ENCODE data around the gene ZDHHC11B. TPM values are rescaled to one million over a fixed set of nuclear protein-coding genes. Genes with fewer than 3 reads are reported as not detected.
"Not testable (repeated sequence)": the region's sequence is repeated elsewhere in the genome, so short reads cannot be mapped to it uniquely, and the experiment has no call there.

Gene ZDHHC11B
- polyA plus RNA-seq, 1 donor (not counting 4 experiments of a cell fraction or from before 2014, with no cell fraction given): 0.18 TPM

DNA sequence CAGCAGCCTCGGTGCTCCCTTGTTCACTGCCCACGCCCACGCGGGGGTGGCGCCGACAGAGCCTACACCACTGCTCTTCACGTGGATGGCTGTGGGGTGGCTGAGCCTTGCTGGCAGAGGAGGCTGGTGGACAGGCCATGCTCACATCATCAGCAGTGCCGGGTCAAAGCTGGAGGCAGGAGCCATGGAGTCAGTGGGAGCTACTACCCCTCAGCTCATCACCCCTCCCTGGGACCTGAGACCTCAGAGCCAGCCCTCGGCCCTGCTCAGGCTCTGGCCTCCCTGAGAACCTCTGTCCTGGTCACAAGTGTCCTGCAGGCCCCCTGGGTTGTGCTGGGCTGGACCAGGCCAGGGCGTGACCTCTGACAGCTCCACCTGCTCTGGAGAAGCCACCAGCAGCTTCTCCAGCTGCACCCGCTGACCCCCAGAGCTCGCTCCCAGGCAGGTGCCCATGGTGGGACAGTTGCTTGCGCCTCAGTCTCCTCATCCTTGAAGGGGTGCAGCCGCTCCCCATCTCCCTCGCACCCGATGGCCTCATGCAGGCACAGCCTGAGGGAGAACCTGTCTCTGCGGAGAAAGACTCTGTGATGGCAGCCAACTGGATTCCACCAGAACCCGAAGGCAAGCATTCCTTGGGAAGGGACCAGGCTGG, 9.5 kb downstream of the ZDHHC11B start:
- H3K27me3 ChIP-seq (ENCODE audit: control insufficient read depth, extremely low read depth, insufficient read depth, low read length): peaks cover 14% of the 10 kb centered on the region
- FAIRE-seq; H3K9ac ChIP-seq (ENCODE audit: control insufficient read depth, extremely low read depth, insufficient read depth, low read length); H3K9me1 ChIP-seq (ENCODE audit: control insufficient read depth, extremely low read depth, insufficient read depth, low read length); H3K27ac ChIP-seq (ENCODE audit: control insufficient read depth, insufficient read depth, low read length); H2AFZ ChIP-seq (ENCODE audit: control insufficient read depth, low read length); H3K4me2 ChIP-seq (ENCODE audit: control insufficient read depth, extremely low read depth, insufficient read depth, low read depth, low read length); DNase-seq (ENCODE audit: low read depth, low spot score); H3K4me1 ChIP-seq (ENCODE audit: control insufficient read depth, extremely low read depth, insufficient read depth, low read length); H4K20me1 ChIP-seq (ENCODE audit: control insufficient read depth, extremely low read depth, insufficient read depth, low read length); H3K36me3 ChIP-seq (ENCODE audit: control insufficient read depth in 2 of 2, extremely low read depth in 1 of 2, insufficient read depth in 2 of 2, low read length in 2 of 2); H3K4me3 ChIP-seq (ENCODE audit: control insufficient read depth in 2 of 3, extremely low read depth in 1 of 3, insufficient read depth in 2 of 3, low read depth in 1 of 3, low read length in 3 of 3); dilution Hi-C loops (cut with MboI; ENCODE audit: extremely low pct_ligation_motif_present, low sequenced_read_pairs); H3K9me3 ChIP-seq (ENCODE audit: control insufficient read depth, low read depth, low read length); H3K79me2 ChIP-seq (ENCODE audit: control insufficient read depth, insufficient read depth, low read length): not testable (repeated sequence)

DNA sequence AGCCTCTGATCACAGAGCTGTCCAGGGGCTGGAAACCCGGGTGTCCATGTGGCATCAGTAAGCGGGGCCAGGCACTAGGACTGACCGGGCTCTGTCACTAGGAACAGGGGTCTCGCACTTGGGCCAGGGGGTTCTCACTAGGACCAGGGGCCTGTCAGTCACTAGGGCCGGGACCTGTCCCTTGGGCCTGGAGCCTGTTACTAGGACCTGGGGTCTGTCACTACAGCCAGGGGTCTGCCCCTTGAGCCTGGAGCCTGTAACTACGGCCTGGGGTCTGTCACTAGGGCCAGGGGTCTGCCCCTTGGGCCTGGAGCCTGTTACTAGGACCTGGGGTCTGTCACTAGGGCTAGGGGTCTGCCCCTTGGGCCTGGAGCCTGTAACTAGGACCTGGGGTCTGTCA, 10.2 kb downstream of the ZDHHC11B start:
- H4K20me1 ChIP-seq (ENCODE audit: control insufficient read depth, extremely low read depth, insufficient read depth, low read length); dilution Hi-C loops (cut with MboI; ENCODE audit: extremely low pct_ligation_motif_present, low sequenced_read_pairs); H3K79me2 ChIP-seq (ENCODE audit: control insufficient read depth, insufficient read depth, low read length); H3K9ac ChIP-seq (ENCODE audit: control insufficient read depth, extremely low read depth, insufficient read depth, low read length); H3K9me1 ChIP-seq (ENCODE audit: control insufficient read depth, extremely low read depth, insufficient read depth, low read length); H3K4me3 ChIP-seq (ENCODE audit: control insufficient read depth in 2 of 3, extremely low read depth in 1 of 3, insufficient read depth in 2 of 3, low read depth in 1 of 3, low read length in 3 of 3); DNase-seq (ENCODE audit: low read depth, low spot score); H2AFZ ChIP-seq (ENCODE audit: control insufficient read depth, low read length); H3K4me1 ChIP-seq (ENCODE audit: control insufficient read depth, extremely low read depth, insufficient read depth, low read length); H3K9me3 ChIP-seq (ENCODE audit: control insufficient read depth, low read depth, low read length); H3K4me2 ChIP-seq (ENCODE audit: control insufficient read depth, extremely low read depth, insufficient read depth, low read depth, low read length); H3K27ac ChIP-seq (ENCODE audit: control insufficient read depth, insufficient read depth, low read length); H3K36me3 ChIP-seq (ENCODE audit: control insufficient read depth in 2 of 2, extremely low read depth in 1 of 2, insufficient read depth in 2 of 2, low read length in 2 of 2); FAIRE-seq: not testable (repeated sequence)
- H3K27me3 ChIP-seq (ENCODE audit: control insufficient read depth, extremely low read depth, insufficient read depth, low read length): peaks cover 14% of the 10 kb centered on the region

DNA sequence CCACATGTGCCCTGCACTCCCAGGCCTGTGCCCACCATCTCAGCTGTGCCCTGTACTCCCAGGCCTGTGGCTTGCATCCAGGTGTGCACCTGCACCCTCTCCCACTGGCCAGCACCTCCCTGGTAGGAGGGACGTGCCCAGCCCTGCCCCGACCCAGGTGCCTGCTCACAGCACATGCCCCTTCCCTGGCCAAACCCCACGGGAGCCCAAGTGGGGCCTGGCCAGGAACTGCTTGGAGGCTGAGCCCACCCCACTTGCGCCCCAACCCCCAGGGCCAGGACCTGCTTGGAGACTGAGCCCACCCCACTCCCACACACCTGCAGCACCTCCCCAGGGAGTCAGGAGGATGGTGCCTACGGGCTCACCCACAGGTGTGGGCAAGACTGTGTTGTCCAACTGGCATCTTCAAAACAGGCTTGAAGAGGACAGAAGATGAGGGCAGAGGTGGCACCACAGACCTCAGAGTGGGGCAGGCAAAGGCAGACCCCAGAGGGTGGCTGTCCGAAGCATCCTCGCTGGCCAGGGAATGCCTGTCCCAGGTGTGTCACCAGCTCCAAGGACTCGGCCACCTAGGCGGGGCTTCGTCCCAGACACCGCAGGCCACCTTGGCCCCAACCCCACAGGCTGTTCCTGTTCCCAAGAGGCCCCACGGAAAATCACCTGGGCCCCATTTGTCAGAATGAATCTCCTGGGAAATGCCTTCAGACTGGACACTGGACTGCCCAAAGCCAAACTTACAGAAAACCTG, 10.8 kb downstream of the ZDHHC11B start:
- Histone ChIP-seq H3K9me3 (ENCODE audit: control insufficient read depth, low read depth, low read length) (no peaks in the 10 kb centered on the region), H3K9me1 (ENCODE audit: control insufficient read depth, extremely low read depth, insufficient read depth, low read length) (no peaks in the 10 kb centered on the region), H3K36me3 (ENCODE audit: control insufficient read depth in 2 of 2, extremely low read depth in 1 of 2, insufficient read depth in 2 of 2, low read length in 2 of 2) (no peaks in the 10 kb centered on the region), H3K4me1 (ENCODE audit: control insufficient read depth, extremely low read depth, insufficient read depth, low read length) (no peaks in the 10 kb centered on the region), H3K27ac (ENCODE audit: control insufficient read depth, insufficient read depth, low read length) (no peak overlapping the region), H4K20me1 (ENCODE audit: control insufficient read depth, extremely low read depth, insufficient read depth, low read length) (no peaks in the 10 kb centered on the region), H3K4me2 (ENCODE audit: control insufficient read depth, extremely low read depth, insufficient read depth, low read depth, low read length) (no peak overlapping the region), H3K27me3 (ENCODE audit: control insufficient read depth, extremely low read depth, insufficient read depth, low read length) (peaks cover 14% of the 10 kb centered on the region), H3K4me3 (ENCODE audit: control insufficient read depth in 2 of 3, extremely low read depth in 1 of 3, insufficient read depth in 2 of 3, low read depth in 1 of 3, low read length in 3 of 3) (no peak overlapping the region), H2AFZ (ENCODE audit: control insufficient read depth, low read length) (no peak overlapping the region), H3K79me2 (ENCODE audit: control insufficient read depth, insufficient read depth, low read length) (no peaks in the 10 kb centered on the region), H3K9ac (ENCODE audit: control insufficient read depth, extremely low read depth, insufficient read depth, low read length) (no peak overlapping the region)
- DNase-seq (ENCODE audit: low read depth, low spot score) (no peak), FAIRE-seq (no peak)
- dilution Hi-C loops (cut with MboI; ENCODE audit: extremely low pct_ligation_motif_present, low sequenced_read_pairs): no loop called here
- TF ChIP-seq EZH2 (IDR thresholded peaks at IDR 0.05; ENCODE audit: low read length): no peak
- TF ChIP-seq, protein P1, sequence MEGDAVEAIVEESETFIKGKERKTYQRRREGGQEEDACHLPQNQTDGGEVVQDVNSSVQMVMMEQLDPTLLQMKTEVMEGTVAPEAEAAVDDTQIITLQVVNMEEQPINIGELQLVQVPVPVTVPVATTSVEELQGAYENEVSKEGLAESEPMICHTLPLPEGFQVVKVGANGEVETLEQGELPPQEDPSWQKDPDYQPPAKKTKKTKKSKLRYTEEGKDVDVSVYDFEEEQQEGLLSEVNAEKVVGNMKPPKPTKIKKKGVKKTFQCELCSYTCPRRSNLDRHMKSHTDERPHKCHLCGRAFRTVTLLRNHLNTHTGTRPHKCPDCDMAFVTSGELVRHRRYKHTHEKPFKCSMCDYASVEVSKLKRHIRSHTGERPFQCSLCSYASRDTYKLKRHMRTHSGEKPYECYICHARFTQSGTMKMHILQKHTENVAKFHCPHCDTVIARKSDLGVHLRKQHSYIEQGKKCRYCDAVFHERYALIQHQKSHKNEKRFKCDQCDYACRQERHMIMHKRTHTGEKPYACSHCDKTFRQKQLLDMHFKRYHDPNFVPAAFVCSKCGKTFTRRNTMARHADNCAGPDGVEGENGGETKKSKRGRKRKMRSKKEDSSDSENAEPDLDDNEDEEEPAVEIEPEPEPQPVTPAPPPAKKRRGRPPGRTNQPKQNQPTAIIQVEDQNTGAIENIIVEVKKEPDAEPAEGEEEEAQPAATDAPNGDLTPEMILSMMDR (optimal IDR thresholded peaks at IDR 0.05 in 1 of 3, IDR thresholded peaks at IDR 0.05 in 1 of 3, conservative IDR thresholded peaks at IDR 0.05 in 1 of 3; ENCODE audit: extremely low read depth in 1 of 3, insufficient read depth in 2 of 3, low read length in 3 of 3): no peak

DNA sequence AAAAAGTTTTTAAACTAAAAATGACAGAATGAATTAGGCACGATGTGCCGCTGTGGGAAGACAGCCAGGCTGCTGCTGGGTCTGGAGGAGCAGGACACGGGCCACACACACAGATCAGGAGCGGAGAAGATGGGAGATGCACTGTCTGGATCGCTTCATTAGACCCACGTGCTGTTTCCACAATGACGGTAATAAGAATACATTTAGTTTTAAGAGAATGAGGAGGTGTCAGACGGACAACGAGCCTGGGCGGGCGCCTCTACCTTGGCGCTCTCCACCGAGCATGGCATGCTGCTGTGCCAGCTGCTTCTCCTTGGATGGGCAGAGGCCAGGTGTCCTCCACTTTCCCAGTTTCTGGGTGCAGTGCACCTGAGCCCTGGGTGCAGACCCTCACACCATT, 11.6 kb downstream of the ZDHHC11B start:
- peaks cover 14% of the 10 kb centered on the region for H3K27me3 ChIP-seq (ENCODE audit: control insufficient read depth, extremely low read depth, insufficient read depth, low read length)
- H3K9me1 ChIP-seq (ENCODE audit: control insufficient read depth, extremely low read depth, insufficient read depth, low read length); H3K4me2 ChIP-seq (ENCODE audit: control insufficient read depth, extremely low read depth, insufficient read depth, low read depth, low read length); H3K36me3 ChIP-seq (ENCODE audit: control insufficient read depth in 2 of 2, extremely low read depth in 1 of 2, insufficient read depth in 2 of 2, low read length in 2 of 2); H3K9ac ChIP-seq (ENCODE audit: control insufficient read depth, extremely low read depth, insufficient read depth, low read length); DNase-seq (ENCODE audit: low read depth, low spot score); H3K4me3 ChIP-seq (ENCODE audit: control insufficient read depth in 2 of 3, extremely low read depth in 1 of 3, insufficient read depth in 2 of 3, low read depth in 1 of 3, low read length in 3 of 3); H2AFZ ChIP-seq (ENCODE audit: control insufficient read depth, low read length); H3K4me1 ChIP-seq (ENCODE audit: control insufficient read depth, extremely low read depth, insufficient read depth, low read length); H3K27ac ChIP-seq (ENCODE audit: control insufficient read depth, insufficient read depth, low read length); FAIRE-seq; H3K79me2 ChIP-seq (ENCODE audit: control insufficient read depth, insufficient read depth, low read length); H4K20me1 ChIP-seq (ENCODE audit: control insufficient read depth, extremely low read depth, insufficient read depth, low read length); dilution Hi-C loops (cut with MboI; ENCODE audit: extremely low pct_ligation_motif_present, low sequenced_read_pairs); H3K9me3 ChIP-seq (ENCODE audit: control insufficient read depth, low read depth, low read length): not testable (repeated sequence)

Data from keratinocyte (primary cell).